GM21367 (cell line): Measurements from ENCODE around the gene NFKBIE.

Experiments
- ATAC-seq: cut with Tn5 transposase; IDR thresholded peaks from one replicate; pipeline ENCODE4 v1.9.1; 2021; ENCODE audit not compliant: unreplicated experiment

The NFKBIE gene

GRCh38 chr6:44211284-44211683 is 54.1 kb downstream of the NFKBIE start:
- no peak for ATAC-seq
